Small intestine (tissue), 7 donors: Measurements from ENCODE around the gene ACY1. TPM values are rescaled to one million over a fixed set of nuclear protein-coding genes. Genes with fewer than 3 reads are reported as not detected.

Experiments
- DNase-seq, 2 donors: peaks; one replicate each; pipeline versions ENCODE4 v3.0.0 to v3.0.0-alpha.2; 2013
- FAIRE-seq: peaks from 2 replicates; lab custom pipeline; 2012; peaks lifted over from hg19 to GRCh38; lab: Jason Lieb, UNC
- H3K27ac ChIP-seq, 3 donors: one replicate each; pipeline ENCODE4 v1.5.1; 2013; ENCODE audit warnings: low read length in 2 of 3, mild to moderate bottlenecking in 2 of 3, control low read depth in 1 of 3, inconsistent platforms in 1 of 3, low read depth in 1 of 3, moderate library complexity in 1 of 3
- H3K27me3 ChIP-seq, 3 donors: one replicate each; pipeline ENCODE4 v1.6.1; 2013; ENCODE audit warnings: low read length in 3 of 3, inconsistent platforms in 1 of 3; ENCODE audit not compliant: control insufficient read depth in 3 of 3, insufficient read depth in 3 of 3
- H3K36me3 ChIP-seq, 3 donors: one replicate each; pipeline ENCODE4 v1.6.1; 2013; ENCODE audit warnings: low read length in 3 of 3, inconsistent platforms in 1 of 3, low read depth in 1 of 3, mild to moderate bottlenecking in 1 of 3, moderate library complexity in 1 of 3; ENCODE audit not compliant: control insufficient read depth in 3 of 3, insufficient read depth in 2 of 3
- H3K4me1 ChIP-seq, 3 donors: one replicate each; pipeline ENCODE4 v1.6.1; 2013; ENCODE audit warnings: low read length in 2 of 3, inconsistent platforms in 1 of 3, low read depth in 1 of 3, mild to moderate bottlenecking in 1 of 3, moderate library complexity in 1 of 3; ENCODE audit not compliant: control insufficient read depth in 3 of 3, insufficient read depth in 2 of 3
- H3K4me3 ChIP-seq, 3 donors: one replicate each; pipeline ENCODE4 v1.5.1; 2013; ENCODE audit warnings: low read length in 3 of 3, control low read depth in 1 of 3, inconsistent platforms in 1 of 3, low read depth in 1 of 3, mild to moderate bottlenecking in 1 of 3, moderate library complexity in 1 of 3
- H3K9me3 ChIP-seq, 2 donors: one replicate each; pipeline ENCODE4 v1.6.1; 2013; ENCODE audit warnings: low read depth in 1 of 2, low read length in 1 of 2; ENCODE audit not compliant: control insufficient read depth in 2 of 2, insufficient read depth in 1 of 2
- WGBS, 3 donors: extraction: QIAGEN DNeasy Blood & Tissue Kit; methylation state at CpG; one replicate each; pipeline ENCODE4 v1.1.7; 2013; 5-methylcytosine and 5-hydroxymethylcytosine counted together
- polyA plus RNA-seq, 4 donors: library from polyadenylated mRNA; stranded (reverse) in 3 of 4; unstranded in 1 of 4; fragments of 200-250 nt in 3 of 4; fragments of 120-200 nt in 1 of 4; gene quantifications; one replicate each; pipeline versions ENCODE4 v1.2.1 to v1.2.3, GENCODE V29; 2013
- donor health status: healthy with polysubstance abuse.
- donor health status: control.
- donor health status: control.
- donor health status: Bipolar disorder and iron deficiency.
- donor health status: healthy.

The ACY1 gene
- polyA plus RNA-seq, 4 donors: 164 to 1,228 (median 588) TPM

GRCh38 chr3:51950899-51951298, 32.4 kb upstream of the ACY1 start:
- H3K4me3 ChIP-seq: no peak overlapping the region
- 92 to 98% (median 95%) methylated on average over 2 of the region's 2 CpGs for WGBS, 3 donors
- H3K9me3 ChIP-seq: peaks cover 0 to 4% of the 10 kb centered on the region in 2 donors
- peaks cover 0 to 4% (median 0%) of the 10 kb centered on the region in 3 donors for H3K4me1 ChIP-seq
- peaks cover 0 to 24% (median 3%) of the 10 kb centered on the region in 3 donors for H3K27me3 ChIP-seq
- H3K36me3 ChIP-seq: peaks cover 0 to 15% (median 0%) of the 10 kb centered on the region in 3 donors
- FAIRE-seq (no peak), DNase-seq (no peak)
- no peak overlapping the region for H3K27ac ChIP-seq

- no peak for FAIRE-seq
- Histone ChIP-seq H3K4me3 (no peak overlapping the region), H3K4me1 (peaks cover 0 to 7% (median 6%) of the 10 kb centered on the region in 3 donors), H3K27me3 (peaks cover 0 to 31% (median 3%) of the 10 kb centered on the region in 3 donors), H3K27ac (no peak overlapping the region), H3K9me3 (peaks cover 0 to 4% of the 10 kb centered on the region in 2 donors), H3K36me3 (peaks cover 0 to 14% (median 2%) of the 10 kb centered on the region in 3 donors)
- 67 to 84% (median 70%) methylated on average over 3 of the region's 3 CpGs for WGBS, 3 donors
- no peak for DNase-seq
Observed at GRCh38 chr3:51953445-51953844, 29.9 kb upstream of the ACY1 start.

GRCh38 chr3:51954105-51954504, 29.2 kb upstream of the ACY1 start:
- no peak overlapping the region for H3K4me3 ChIP-seq
- H3K27ac ChIP-seq: no peak overlapping the region
- WGBS, 3 donors: 59 to 69% (median 66%) methylated on average over 6 of the region's 6 CpGs
- peaks cover 0 to 7% (median 6%) of the 10 kb centered on the region in 3 donors for H3K4me1 ChIP-seq
- no peak for DNase-seq
- peaks cover 0 to 4% of the 10 kb centered on the region in 2 donors for H3K9me3 ChIP-seq
- no peak for FAIRE-seq
- H3K27me3 ChIP-seq: peaks cover 0 to 31% (median 3%) of the 10 kb centered on the region in 3 donors
- peaks cover 0 to 20% (median 2%) of the 10 kb centered on the region in 3 donors for H3K36me3 ChIP-seq

- Histone ChIP-seq H3K9me3 (peaks cover 0 to 4% of the 10 kb centered on the region in 2 donors), H3K27me3 (peaks cover 0 to 31% (median 3%) of the 10 kb centered on the region in 3 donors), H3K4me3 (no peak overlapping the region), H3K27ac (no peak overlapping the region), H3K36me3 (peaks cover 0 to 24% (median 2%) of the 10 kb centered on the region in 3 donors), H3K4me1 (peaks cover 0 to 7% (median 6%) of the 10 kb centered on the region in 3 donors)
- FAIRE-seq (no peak), DNase-seq (no peak)
- WGBS, 3 donors: 71 to 90% (median 82%) methylated on average over 1 of the region's 1 CpG
Observed at GRCh38 chr3:51954713-51955112, 28.6 kb upstream of the ACY1 start.

DNA sequence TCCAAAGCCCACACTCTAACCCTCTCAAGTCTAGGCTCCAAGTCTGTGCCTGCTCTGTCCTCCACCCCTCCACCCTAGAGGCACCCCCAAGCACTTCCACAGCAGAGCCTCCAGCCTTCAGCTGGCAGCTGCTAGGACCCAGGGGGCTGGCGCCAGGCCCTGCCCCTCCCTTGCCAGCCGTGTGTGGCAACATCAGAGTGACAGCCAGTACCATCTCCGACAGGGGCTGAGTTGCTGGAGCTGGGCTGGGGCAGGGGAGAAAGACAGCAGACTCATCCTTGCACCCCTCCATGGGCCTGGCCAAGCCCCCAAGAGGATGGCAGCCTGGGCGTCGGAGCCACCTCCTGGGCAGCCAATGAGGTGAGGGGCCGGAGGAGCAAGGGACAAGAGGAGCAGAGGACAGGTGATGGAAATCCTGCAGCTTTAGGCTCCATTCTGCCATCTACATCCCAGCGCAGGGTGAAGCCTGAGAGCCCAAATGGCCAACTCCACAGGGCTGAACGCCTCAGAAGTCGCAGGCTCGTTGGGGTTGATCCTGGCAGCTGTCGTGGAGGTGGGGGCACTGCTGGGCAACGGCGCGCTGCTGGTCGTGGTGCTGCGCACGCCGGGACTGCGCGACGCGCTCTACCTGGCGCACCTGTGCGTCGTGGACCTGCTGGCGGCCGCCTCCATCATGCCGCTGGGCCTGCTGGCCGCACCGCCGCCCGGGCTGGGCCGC, 28.0 kb upstream of the ACY1 start, which contains the start of gene GPR62:
GPR62 (plus strand) TSS at position 207 of the 718 bp plus-strand sequence; CDS start at position 479, 272 bp downstream.
- Histone ChIP-seq H3K4me3 (peak within 1 kb of the TSS in 1 of 3 donors; percentile 42), H3K27ac (peak within 1 kb of the TSS in 1 of 3 donors; percentile 33), H3K9me3 (peaks cover 0 to 4% of the 10 kb centered on the region in 2 donors), H3K36me3 (peaks cover 0 to 30% (median 2%) of the 10 kb centered on the region in 3 donors), H3K4me1 (peaks cover 0 to 7% (median 6%) of the 10 kb centered on the region in 3 donors), H3K27me3 (peaks cover 0 to 31% (median 3%) of the 10 kb centered on the region in 3 donors)
- FAIRE-seq: no peak
- no peak for DNase-seq
- WGBS, 3 donors: 23 to 35% (median 26%) methylated on average over 33 of the region's 33 CpGs

DNA sequence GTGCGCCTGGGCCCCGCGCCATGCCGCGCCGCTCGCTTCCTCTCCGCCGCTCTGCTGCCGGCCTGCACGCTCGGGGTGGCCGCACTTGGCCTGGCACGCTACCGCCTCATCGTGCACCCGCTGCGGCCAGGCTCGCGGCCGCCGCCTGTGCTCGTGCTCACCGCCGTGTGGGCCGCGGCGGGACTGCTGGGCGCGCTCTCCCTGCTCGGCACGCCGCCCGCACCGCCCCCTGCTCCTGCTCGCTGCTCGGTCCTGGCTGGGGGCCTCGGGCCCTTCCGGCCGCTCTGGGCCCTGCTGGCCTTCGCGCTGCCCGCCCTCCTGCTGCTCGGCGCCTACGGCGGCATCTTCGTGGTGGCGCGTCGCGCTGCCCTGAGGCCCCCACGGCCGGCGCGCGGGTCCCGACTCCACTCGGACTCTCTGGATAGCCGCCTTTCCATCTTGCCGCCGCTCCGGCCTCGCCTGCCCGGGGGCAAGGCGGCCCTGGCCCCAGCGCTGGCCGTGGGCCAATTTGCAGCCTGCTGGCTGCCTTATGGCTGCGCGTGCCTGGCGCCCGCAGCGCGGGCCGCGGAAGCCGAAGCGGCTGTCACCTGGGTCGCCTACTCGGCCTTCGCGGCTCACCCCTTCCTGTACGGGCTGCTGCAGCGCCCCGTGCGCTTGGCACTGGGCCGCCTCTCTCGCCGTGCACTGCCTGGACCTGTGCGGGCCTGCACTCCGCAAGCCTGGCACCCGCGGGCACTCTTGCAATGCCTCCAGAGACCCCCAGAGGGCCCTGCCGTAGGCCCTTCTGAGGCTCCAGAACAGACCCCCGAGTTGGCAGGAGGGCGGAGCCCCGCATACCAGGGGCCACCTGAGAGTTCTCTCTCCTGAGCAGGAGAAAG, 27.2 kb upstream of the ACY1 start:
- 3 to 6% (median 5%) methylated on average over 83 to 97 of the region's 97 CpGs for WGBS, 3 donors
- peaks cover 0 to 36% (median 2%) of the 10 kb centered on the region in 3 donors for H3K36me3 ChIP-seq
- peaks cover 0 to 31% (median 3%) of the 10 kb centered on the region in 3 donors for H3K27me3 ChIP-seq
- peak overlapping the region in 1 of 3 donors; percentile 33 for H3K27ac ChIP-seq
- peak in 1 of 2 donors; percentile 75 for DNase-seq
- no peak for FAIRE-seq
- peak overlapping the region in 1 of 3 donors; percentile 42 for H3K4me3 ChIP-seq
- peaks cover 0 to 4% of the 10 kb centered on the region in 2 donors for H3K9me3 ChIP-seq
- peaks cover 0 to 8% (median 7%) of the 10 kb centered on the region in 3 donors for H3K4me1 ChIP-seq

- no peak overlapping the region for H3K4me3 ChIP-seq
- FAIRE-seq: no peak
- no peak overlapping the region for H3K27ac ChIP-seq
- H3K4me1 ChIP-seq: peaks cover 0 to 22% (median 7%) of the 10 kb centered on the region in 3 donors
- DNase-seq: no peak
- peaks cover 0 to 31% (median 3%) of the 10 kb centered on the region in 3 donors for H3K27me3 ChIP-seq
- peaks cover 0 to 36% (median 2%) of the 10 kb centered on the region in 3 donors for H3K36me3 ChIP-seq
- WGBS, 3 donors: 95 to 97% (median 97%) methylated on average over 15 of the region's 15 CpGs
- peaks cover 0 to 4% of the 10 kb centered on the region in 2 donors for H3K9me3 ChIP-seq
Observed at GRCh38 chr3:51957520-51958205, 25.7 kb upstream of the ACY1 start.
